Fibroblast of gingiva (primary cell): Measurements from ENCODE around the gene MED27.
A peak's percentile ranks its signal among the peaks of the same experiment; 100 is the strongest.

Source experiments
- DNase-seq: peaks from one replicate; pipeline ENCODE4 v3.0.0-alpha.2; 2011; ENCODE audit warnings: low read depth

The MED27 gene

GRCh38 chr9:131879911-131880290, 199.8 kb downstream of the MED27 start:
- DNase-seq = no peak

- DNase-seq = no peak
These were observed 200.3 kb downstream of the MED27 start for GRCh38 chr9:131879181-131879910.

GRCh38 chr9:131876486-131876885, 203.2 kb downstream of the MED27 start:
- DNase-seq = no peak

GRCh38 chr9:131875828-131876485, 203.7 kb downstream of the MED27 start:
- no peak for DNase-seq

- DNase-seq = no peak
These were observed 204.6 kb downstream of the MED27 start for GRCh38 chr9:131874916-131875670.

GRCh38 chr9:131874447-131874846, 205.2 kb downstream of the MED27 start:
- no peak for DNase-seq

GRCh38 chr9:131873891-131874440, 205.7 kb downstream of the MED27 start:
- DNase-seq = no peak

- DNase-seq = no peak
These were observed 206.3 kb downstream of the MED27 start for GRCh38 chr9:131873335-131873734.

- DNase-seq = no peak
These were observed 207.0 kb downstream of the MED27 start for GRCh38 chr9:131872702-131873101.

GRCh38 chr9:131872006-131872405, 207.7 kb downstream of the MED27 start:
- DNase-seq = no peak

GRCh38 chr9:131870156-131870555, 209.5 kb downstream of the MED27 start:
- no peak for DNase-seq

- no peak for DNase-seq
These were observed 210.3 kb downstream of the MED27 start for GRCh38 chr9:131869348-131869747.

- DNase-seq = peak; percentile 77
These were observed 210.9 kb downstream of the MED27 start for GRCh38 chr9:131868766-131869165.

- no peak for DNase-seq
These were observed 212.0 kb downstream of the MED27 start for GRCh38 chr9:131867611-131868192.

- DNase-seq = no peak
These were observed 214.0 kb downstream of the MED27 start for GRCh38 chr9:131865446-131866195.

- DNase-seq = no peak
These were observed 215.1 kb downstream of the MED27 start for GRCh38 chr9:131864531-131864930.

- DNase-seq = no peak
These were observed 216.3 kb downstream of the MED27 start for GRCh38 chr9:131863306-131863896.

- no peak for DNase-seq
These were observed 217.4 kb downstream of the MED27 start for GRCh38 chr9:131862261-131862660.

GRCh38 chr9:131860430-131860829, 219.2 kb downstream of the MED27 start:
- DNase-seq = no peak

GRCh38 chr9:131858147-131858546, 221.5 kb downstream of the MED27 start:
- DNase-seq = no peak

- DNase-seq = no peak
These were observed 223.6 kb downstream of the MED27 start for GRCh38 chr9:131856105-131856504.
